Measurements from ENCODE around the gene PCK1. TPM values are rescaled to one million over a fixed set of nuclear protein-coding genes. Genes with fewer than 3 reads are reported as not detected.

PCK1 gene
- total RNA-seq, 1 donor from 2014 or later, result not detected

GRCh38 chr20:57587989-57588377 lies 27.1 kb downstream of the PCK1 start:
- DNase-seq (ENCODE audit: low read depth in 2 of 2), result no peak

GRCh38 chr20:57588596-57588995 lies 27.7 kb downstream of the PCK1 start:
- no peak for DNase-seq (ENCODE audit: low read depth in 2 of 2)

GRCh38 chr20:57589123-57589727 lies 28.3 kb downstream of the PCK1 start:
- DNase-seq (ENCODE audit: low read depth in 2 of 2), result no peak

- no peak for DNase-seq (ENCODE audit: low read depth in 2 of 2)
Observed at GRCh38 chr20:57589728-57590484, 29.0 kb downstream of the PCK1 start.

GRCh38 chr20:57590485-57591288 lies 29.8 kb downstream of the PCK1 start:
- no peak for DNase-seq (ENCODE audit: low read depth in 2 of 2)

- no peak for DNase-seq (ENCODE audit: low read depth in 2 of 2)
Observed at GRCh38 chr20:57591289-57592229, 30.6 kb downstream of the PCK1 start.

GRCh38 chr20:57592263-57593092 lies 31.6 kb downstream of the PCK1 start:
- DNase-seq (ENCODE audit: low read depth in 2 of 2), result no peak

GRCh38 chr20:57593134-57593886 lies 32.4 kb downstream of the PCK1 start:
- DNase-seq (ENCODE audit: low read depth in 2 of 2), result no peak

GRCh38 chr20:57594092-57594951 lies 33.4 kb downstream of the PCK1 start:
- peak in 1 of 2 donors; percentile 30 for DNase-seq (ENCODE audit: low read depth in 2 of 2)

GRCh38 chr20:57595041-57596030 lies 34.4 kb downstream of the PCK1 start:
- no peak for DNase-seq (ENCODE audit: low read depth in 2 of 2)

GRCh38 chr20:57596358-57596757 lies 35.4 kb downstream of the PCK1 start:
- DNase-seq (ENCODE audit: low read depth in 2 of 2), result no peak

- peak in 1 of 2 donors; percentile 59 for DNase-seq (ENCODE audit: low read depth in 2 of 2)
Observed at GRCh38 chr20:57596998-57597939, 36.4 kb downstream of the PCK1 start.

- DNase-seq (ENCODE audit: low read depth in 2 of 2), result no peak
Observed at GRCh38 chr20:57598060-57598459, 37.1 kb downstream of the PCK1 start.

GRCh38 chr20:57598491-57598890 lies 37.6 kb downstream of the PCK1 start:
- no peak for DNase-seq (ENCODE audit: low read depth in 2 of 2)

GRCh38 chr20:57600320-57601210 lies 39.7 kb downstream of the PCK1 start:
- DNase-seq (ENCODE audit: low read depth in 2 of 2), result no peak
